Amniotic stem cell (primary cell): ENCODE data around the gene GSS.
A peak's percentile ranks its signal among the peaks of the same experiment; 100 is the strongest.
"Not testable (repeated sequence)": the region's sequence is repeated elsewhere in the genome, so short reads cannot be mapped to it uniquely, and the experiment has no call there.

Source experiments
- DNase-seq: peaks from one replicate; lab custom pipeline; 2025; lab: John Stamatoyannopoulos, UW

GSS gene

GRCh38 chr20:34907616-34908469 is 47.8 kb downstream of the GSS start:
- peak; percentile 83 for DNase-seq

DNA sequence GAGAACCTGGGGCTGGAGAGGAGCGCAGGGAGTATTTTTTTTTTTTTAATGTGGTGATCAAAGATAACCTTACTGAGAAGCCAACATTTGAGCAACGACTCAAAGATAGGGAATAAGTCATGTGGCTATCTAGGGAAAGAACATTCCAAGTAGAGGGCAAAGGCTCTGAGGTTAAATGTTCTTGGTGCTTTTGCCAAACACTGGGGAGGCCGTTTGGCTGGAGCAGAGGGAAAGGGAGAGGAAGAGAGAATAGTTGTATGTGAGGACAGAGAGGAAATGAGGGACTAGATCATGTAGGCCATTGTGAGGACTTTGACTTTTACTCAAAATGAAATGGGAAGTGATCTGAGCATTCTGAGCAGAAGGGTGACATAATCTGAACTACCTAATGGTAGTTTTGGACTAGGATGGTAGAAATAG is 51.4 kb downstream of the GSS start:
- DNase-seq = no peak

GRCh38 chr20:34898731-34899130 is 56.9 kb downstream of the GSS start:
- not testable (repeated sequence) for DNase-seq

GRCh38 chr20:34898129-34898528 is 57.5 kb downstream of the GSS start:
- not testable (repeated sequence) for DNase-seq

DNA sequence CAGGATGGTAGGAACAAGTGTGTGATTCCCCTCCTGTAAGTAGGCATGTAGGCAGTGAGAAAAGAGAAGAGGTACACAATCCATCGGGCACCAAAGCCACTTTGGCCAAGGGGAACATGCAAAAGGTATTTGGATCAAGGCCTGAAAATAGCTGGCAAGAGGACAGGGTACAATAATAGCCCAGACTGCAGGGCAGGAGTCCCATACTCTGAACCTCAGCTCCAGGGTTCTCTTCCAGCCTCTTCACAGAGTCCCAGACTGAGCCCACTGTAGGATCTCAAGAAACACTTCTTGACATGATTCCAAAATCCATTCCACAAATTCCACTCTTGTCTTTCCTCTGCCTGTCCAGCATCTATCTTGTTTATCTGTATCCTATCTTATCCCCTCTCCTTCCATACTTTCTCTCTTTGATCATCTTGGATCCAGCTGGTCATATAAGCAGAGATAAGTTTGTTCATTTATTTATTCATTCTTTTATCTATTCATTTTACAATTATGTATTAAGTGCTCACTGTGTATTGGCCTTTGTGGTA is 59.5 kb downstream of the GSS start:
- DNase-seq = no peak

- DNase-seq = no peak
These were observed 60.1 kb downstream of the GSS start for GRCh38 chr20:34895465-34895864.

GRCh38 chr20:34894723-34895122 is 60.9 kb downstream of the GSS start:
- no peak for DNase-seq

- DNase-seq = no peak
These were observed 62.9 kb downstream of the GSS start for GRCh38 chr20:34892671-34893070.

GRCh38 chr20:34891166-34892062 is 64.2 kb downstream of the GSS start:
- DNase-seq = peak; percentile 25

- DNase-seq = no peak
These were observed 67.1 kb downstream of the GSS start for GRCh38 chr20:34888468-34888867.

GRCh38 chr20:34887023-34887422 is 68.6 kb downstream of the GSS start:
- no peak for DNase-seq

DNA sequence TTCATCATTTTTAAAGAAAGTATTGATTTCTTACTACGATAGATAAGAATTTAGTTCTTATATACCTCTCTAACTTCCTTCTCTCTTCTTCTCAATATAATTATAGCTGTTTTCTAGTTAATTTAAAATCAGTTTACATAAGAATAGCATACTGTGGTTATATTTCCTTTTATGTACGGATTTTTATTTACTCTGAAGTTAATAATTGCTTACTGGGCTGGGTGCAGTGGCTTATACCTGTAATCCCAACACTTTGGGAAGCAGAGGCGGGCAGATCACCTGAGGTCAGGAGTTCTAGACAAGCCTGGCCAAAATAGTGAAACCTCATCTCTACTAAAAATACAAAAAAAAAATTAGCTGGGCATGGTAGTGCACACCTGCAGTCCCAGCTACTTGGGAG is 69.5 kb downstream of the GSS start:
- DNase-seq = no peak

DNA sequence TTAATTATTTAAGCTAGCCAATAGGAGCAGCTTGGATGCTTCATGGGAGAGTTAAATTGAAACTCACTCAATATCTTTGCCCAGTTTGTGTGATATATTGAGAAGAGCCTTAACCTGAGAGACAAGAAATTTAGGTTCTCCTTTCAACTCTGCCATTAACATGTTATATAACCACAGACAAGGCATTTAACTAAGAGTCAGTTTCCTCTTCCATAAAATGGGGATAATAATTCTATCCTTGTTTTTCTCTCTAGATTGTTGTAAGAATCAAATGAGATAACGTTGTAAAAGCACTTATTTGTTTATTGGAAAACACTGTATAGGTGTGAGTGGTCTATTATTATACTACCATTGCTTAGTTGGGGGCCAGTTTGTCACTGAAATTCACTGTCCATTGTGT is 71.3 kb downstream of the GSS start:
- DNase-seq = no peak

DNA sequence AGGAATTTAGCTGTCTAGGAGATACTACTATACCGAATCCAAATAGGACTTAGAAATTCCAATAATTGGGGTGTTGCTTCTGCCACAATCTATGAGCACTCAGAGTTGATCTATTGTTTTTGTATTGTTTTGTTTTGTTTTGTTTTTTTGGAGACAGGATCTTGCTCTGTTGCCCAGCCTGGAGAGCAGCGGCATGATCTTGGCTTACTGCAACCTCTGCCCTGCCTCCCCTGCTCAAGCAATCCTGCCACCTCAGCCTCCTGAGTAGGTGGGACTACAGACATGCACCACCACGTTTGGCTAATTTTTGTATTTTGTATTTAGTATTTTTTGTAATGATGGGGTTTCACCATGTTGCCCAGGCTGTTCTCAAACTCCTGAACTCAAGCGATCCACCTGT is 71.8 kb downstream of the GSS start:
- no peak for DNase-seq

DNA sequence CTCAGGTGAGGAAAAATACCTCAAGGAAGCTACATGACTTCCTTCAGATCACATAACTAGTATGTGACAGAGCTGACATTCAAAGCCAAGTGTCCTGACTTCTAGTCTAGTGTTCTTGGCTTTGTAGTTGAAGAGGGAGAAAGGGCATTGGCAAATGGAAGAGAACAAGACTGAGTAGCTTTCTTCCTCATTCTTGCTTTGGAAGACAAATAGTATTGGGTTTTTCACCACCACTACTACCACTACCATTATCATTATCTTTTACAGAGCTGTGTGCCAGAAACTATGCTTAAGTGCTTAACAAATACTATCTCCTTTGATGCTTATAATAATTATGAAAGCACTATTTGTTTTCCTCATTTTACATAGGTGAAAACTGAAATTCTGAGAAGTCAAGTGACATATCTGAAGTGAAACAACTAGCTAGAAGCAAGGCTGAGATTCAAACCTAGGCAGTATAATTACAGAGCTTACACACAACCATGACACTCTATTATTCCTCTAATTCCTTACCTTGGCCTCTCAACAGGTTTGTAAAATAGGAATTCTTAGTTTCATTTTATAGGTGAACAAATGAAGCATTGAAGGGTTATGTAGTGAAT is 72.4 kb downstream of the GSS start:
- no peak for DNase-seq

- DNase-seq = no peak
These were observed 73.9 kb downstream of the GSS start for GRCh38 chr20:34881689-34882088.

DNA sequence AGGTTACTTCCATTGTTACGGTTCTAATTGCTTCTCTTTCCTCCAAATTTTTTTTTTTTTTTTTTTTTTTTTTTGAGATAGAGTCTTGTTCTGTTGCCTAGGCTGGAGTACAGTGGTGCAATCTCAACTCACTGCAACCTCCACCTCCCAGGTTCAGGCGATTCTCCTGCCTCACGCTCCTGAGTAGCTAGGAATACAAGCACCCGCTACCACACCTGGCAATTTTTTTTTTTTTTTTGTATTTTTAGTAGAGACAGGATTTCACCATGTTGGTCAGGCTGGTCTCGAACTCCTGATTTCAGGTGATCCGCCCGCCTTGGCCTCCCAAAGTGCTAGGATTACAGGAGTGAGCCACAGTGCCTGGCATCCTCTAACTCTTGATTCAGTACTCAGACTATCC is 74.6 kb downstream of the GSS start:
- DNase-seq = not testable (repeated sequence)

GRCh38 chr20:34880215-34880850 is 75.3 kb downstream of the GSS start:
- no peak for DNase-seq
